GM23248 (cell line): ENCODE results near the gene DSTN.

Source experiments
- EZH2 ChIP-seq: fragments of 200-600 bp; sonication (generic); IDR thresholded peaks from 2 replicates; pipeline ENCODE4 v1.6.1; 2018; ENCODE audit warnings: antibody characterized with exemption, mild to moderate bottlenecking; ENCODE audit not compliant: insufficient read depth, poor library complexity, severe bottlenecking
- EZH2phosphoT487 ChIP-seq: fragments of 200-600 bp; sonication (generic); IDR thresholded peaks from 2 replicates; pipeline ENCODE4 v1.6.1; 2018; ENCODE audit warnings: antibody characterized with exemption, moderate library complexity, mild to moderate bottlenecking, low read depth; ENCODE audit not compliant: insufficient read depth

- TF ChIP-seq EZH2, result no peak
- TF ChIP-seq EZH2phosphoT487, result no peak
These were observed 44.7 kb upstream of the DSTN start for GRCh38 chr20:17525132-17525531.
